CD4-positive, alpha-beta T cell (primary cell): ENCODE data around the gene KIF26A. TPM values are rescaled to one million over a fixed set of nuclear protein-coding genes. Genes with fewer than 3 reads are reported as not detected.

Experiments used
- ATAC-seq: fragments of 200-7000 bp; cut with Tn5 transposase; one replicate; pipeline ENCODE4 v1.10.0; 2022; ENCODE audit warnings: mild to moderate bottlenecking; ENCODE audit not compliant: poor library complexity
- CTCF ChIA-PET: fragments of 350-600 bp; sonication (Branson Sonifier 250); formaldehyde crosslinking; loops from one replicate; lab custom pipeline; 2021; ENCODE audit warnings: antibody characterized with exemption, inconsistent platforms; lab: Charles Lee
- POLR2A ChIA-PET: fragments of 350-600 bp; sonication (Branson Sonifier 250); formaldehyde crosslinking; loops from one replicate; lab custom pipeline; 2021; ENCODE audit warnings: antibody characterized with exemption, inconsistent platforms; lab: Charles Lee
- DNase-seq, 14 experiments: peaks; one replicate each; pipeline ENCODE4 v3.0.0-alpha.2; 2013 to 2020; ENCODE audit warnings: mixed read lengths in 2 of 14
- H3K27ac ChIP-seq, 2 donors: one replicate each; pipeline versions ENCODE4 v1.5.1 to v1.7.0; 2013; ENCODE audit warnings: low read length in 2 of 2, low read depth in 1 of 2, mild to moderate bottlenecking in 1 of 2
- H3K27me3 ChIP-seq, 2 experiments: 1 replicate in 1 of 2; 2 replicates in 1 of 2; pipeline versions ENCODE4 v1.6.1 to v1.7.0; 2013; ENCODE audit warnings: low read length in 2 of 2, control low read depth in 1 of 2, mild to moderate bottlenecking in 1 of 2, moderate library complexity in 1 of 2; ENCODE audit not compliant: insufficient read depth in 2 of 2, control insufficient read depth in 1 of 2
- H3K36me3 ChIP-seq: one replicate; pipeline ENCODE4 v1.6.1; 2013; ENCODE audit warnings: low read length, control low read depth; ENCODE audit not compliant: insufficient read depth
- H3K4me1 ChIP-seq: one replicate; pipeline ENCODE4 v1.6.1; 2013; ENCODE audit warnings: low read length, control low read depth; ENCODE audit not compliant: insufficient read depth
- H3K4me3 ChIP-seq: one replicate; pipeline ENCODE4 v1.5.1; 2013; ENCODE audit warnings: mild to moderate bottlenecking, low read length, moderate library complexity
- H3K9me3 ChIP-seq, 2 experiments: 1 replicate in 1 of 2; 2 replicates in 1 of 2; pipeline versions ENCODE4 v1.6.1 to v1.7.0; 2013; ENCODE audit warnings: low read length in 2 of 2, mild to moderate bottlenecking in 2 of 2, control low read depth in 1 of 2, moderate library complexity in 1 of 2; ENCODE audit not compliant: control insufficient read depth in 1 of 2, insufficient read depth in 1 of 2
- H3K27ac Mint-ChIP-seq: one replicate; pipeline ENCODE4 v1.8.0; 2020; ENCODE audit warnings: mixed read lengths
- H3K27me3 Mint-ChIP-seq: one replicate; pipeline ENCODE4 v1.8.0; 2021; ENCODE audit warnings: mixed read lengths
- H3K36me3 Mint-ChIP-seq: one replicate; pipeline ENCODE4 v1.8.0; 2021; ENCODE audit warnings: low read depth, mixed read lengths
- H3K4me1 Mint-ChIP-seq: one replicate; pipeline ENCODE4 v1.8.0; 2021; ENCODE audit warnings: low read depth, mixed read lengths
- H3K4me3 Mint-ChIP-seq: one replicate; pipeline ENCODE4 v1.8.0; 2020; ENCODE audit warnings: mild to moderate bottlenecking, mixed read lengths
- H3K9me3 Mint-ChIP-seq: one replicate; pipeline ENCODE4 v1.8.0; 2020; ENCODE audit warnings: mixed read lengths
- CTCF ChIP-seq: fragments of 200-600 bp; IDR thresholded peaks from one replicate; pipeline ENCODE4 v1.8.0; 2022; ENCODE audit warnings: antibody characterized with exemption, mild to moderate bottlenecking
- intact Hi-C, 2 experiments: fragments of 100-400 bp; cut with DNase I in 1 of 2; cut with micrococcal nuclease in 1 of 2; formaldehyde crosslinking; loops; one replicate each; pipeline versions ENCODE4 v1.15.1 to v1.9.0; 2023 to 2025; cut with DNase I, micrococcal nuclease
- total RNA-seq, 174 experiments: library from RNA in 2 of 174; stranded (reverse) in 2 of 174; gene quantifications; one replicate each; pipeline ENCODE4 v1.2.3 and lab custom pipeline; 2021 to 2026

KIF26A gene
- total RNA-seq, 2 experiments from 2014 or later, result 0.25 to 0.31 TPM

DNA sequence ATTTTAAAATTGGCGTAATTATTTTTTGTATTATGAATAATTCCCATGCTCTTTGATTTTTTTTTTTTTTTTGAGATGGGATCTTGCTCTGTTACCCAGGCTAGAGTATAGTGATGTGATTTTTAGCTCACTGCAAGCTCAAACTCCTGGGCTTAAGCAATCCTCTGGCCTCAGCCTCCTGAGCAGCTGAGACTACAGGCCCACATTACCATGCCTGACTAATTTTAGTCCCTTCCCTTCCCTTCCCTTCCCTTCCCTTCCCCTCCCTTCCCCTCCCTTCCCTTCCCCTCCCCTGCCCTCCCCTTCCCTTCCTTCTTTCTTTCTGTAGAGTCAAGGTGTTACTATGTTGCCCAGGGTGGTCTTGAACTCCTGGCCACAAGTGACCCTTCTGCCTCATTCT, 9.4 kb upstream of the KIF26A start:
- no peak overlapping the region for H3K27ac Mint-ChIP-seq
- H3K27me3 Mint-ChIP-seq, result peaks cover 66% of the 10 kb centered on the region
- no peak for DNase-seq
- ChIA-PET CTCF (interaction anchor here (0.9 to 1.1 kb wide), 2 partner anchors 9 to 51 kb away, joined by 4 read pairs; no protein-coding TSS in a partner anchor), POLR2A (no interaction called here)
- peaks cover 16% of the 10 kb centered on the region for H3K9me3 Mint-ChIP-seq
- Histone ChIP-seq H3K4me3 (no peak overlapping the region), H3K27me3 (peaks cover 11 to 15% of the 10 kb centered on the region in 2 experiments), H3K27ac (no peak overlapping the region), H3K9me3 (peaks cover 11 to 39% of the 10 kb centered on the region in 2 experiments), H3K4me1 (no peaks in the 10 kb centered on the region), H3K36me3 (no peaks in the 10 kb centered on the region)
- no peaks in the 10 kb centered on the region for H3K36me3 Mint-ChIP-seq
- no peak for ATAC-seq
- TF ChIP-seq CTCF, result no peak
- intact Hi-C loops, result no loop called here
- no peaks in the 10 kb centered on the region for H3K4me1 Mint-ChIP-seq
- no peak overlapping the region for H3K4me3 Mint-ChIP-seq

DNA sequence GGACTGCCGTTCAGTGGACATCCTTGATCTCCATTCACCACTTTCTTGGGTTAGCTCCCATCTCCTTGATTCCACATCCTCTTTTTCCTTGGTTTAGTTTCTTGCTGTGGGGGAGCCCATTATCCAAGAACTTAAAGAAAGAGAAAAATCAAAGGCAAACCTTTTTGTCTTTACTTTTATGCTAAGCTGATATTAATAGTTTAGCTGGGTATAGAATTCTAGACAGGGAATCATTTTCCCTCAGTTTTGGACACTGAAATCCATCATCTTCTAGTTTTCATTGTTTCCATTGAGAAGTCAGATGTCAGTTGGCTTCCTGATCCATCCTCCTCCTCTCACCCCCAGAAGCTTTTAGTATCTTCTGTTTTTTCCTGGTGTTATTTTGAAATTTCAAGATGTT, 8.8 kb upstream of the KIF26A start:
- peaks cover 67% of the 10 kb centered on the region for H3K27me3 Mint-ChIP-seq

DNA sequence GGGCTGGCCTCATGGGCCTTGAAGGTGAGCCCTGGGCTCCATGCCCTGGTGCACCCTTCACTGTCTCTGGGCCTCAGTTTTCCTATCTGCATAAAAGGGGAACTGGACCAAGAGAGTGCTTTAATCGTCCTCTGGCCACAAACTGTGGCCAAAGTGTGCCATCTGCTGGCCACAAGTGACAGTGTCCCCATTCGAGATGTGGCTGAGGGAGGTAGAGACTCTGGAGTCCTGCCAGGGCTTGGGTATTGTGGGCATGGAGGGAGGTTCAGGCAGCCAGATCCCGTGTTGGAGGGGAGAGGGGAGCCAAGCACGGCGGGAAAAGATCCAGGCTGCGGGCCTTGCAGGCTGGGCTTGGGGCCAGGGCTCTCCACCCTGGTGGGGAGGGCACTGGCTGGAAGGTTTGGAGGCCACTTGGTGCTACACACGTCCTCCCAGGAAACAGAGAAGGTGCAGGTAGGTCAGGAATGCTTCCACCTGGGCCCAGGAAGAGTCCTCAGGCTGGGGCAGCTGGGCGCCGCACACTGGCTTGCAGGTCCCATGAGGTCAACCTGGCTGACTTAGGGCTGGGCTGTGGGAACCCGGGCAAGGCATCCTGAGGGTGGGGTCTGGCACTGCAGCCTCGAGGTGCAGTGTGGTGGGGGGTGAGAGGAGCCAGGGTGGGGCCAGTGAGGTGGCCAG, 7.3 kb upstream of the KIF26A start:
- Mint-ChIP-seq H3K27ac (no peak overlapping the region), H3K36me3 (no peaks in the 10 kb centered on the region), H3K4me1 (no peaks in the 10 kb centered on the region), H3K9me3 (peaks cover 12% of the 10 kb centered on the region), H3K27me3 (peaks cover 70% of the 10 kb centered on the region), H3K4me3 (no peak overlapping the region)
- no peak overlapping the region for H3K4me3 ChIP-seq
- no peaks in the 10 kb centered on the region for H3K36me3 ChIP-seq
- H3K9me3 ChIP-seq, result peaks cover 11 to 44% of the 10 kb centered on the region in 2 experiments
- H3K4me1 ChIP-seq, result peaks cover 3% of the 10 kb centered on the region
- H3K27me3 ChIP-seq, result peaks cover 26 to 35% of the 10 kb centered on the region in 2 experiments
- ATAC-seq (no peak), DNase-seq (peak in 1 of 14 experiments; percentile 5)
- no peak for TF ChIP-seq CTCF
- H3K27ac ChIP-seq, result no peak overlapping the region
- ChIA-PET POLR2A (no interaction called here), CTCF (no interaction called here)
- intact Hi-C loops, result no loop called here

More for the DNA sequence above, 8.8 kb upstream of the KIF26A start:
- ATAC-seq (no peak), DNase-seq (no peak)
- Histone ChIP-seq H3K4me1 (no peaks in the 10 kb centered on the region), H3K4me3 (no peak overlapping the region), H3K27me3 (peaks cover 15 to 20% of the 10 kb centered on the region in 2 experiments), H3K27ac (no peak overlapping the region), H3K9me3 (peaks cover 11 to 37% of the 10 kb centered on the region in 2 experiments), H3K36me3 (no peaks in the 10 kb centered on the region)
- ChIA-PET POLR2A (no interaction called here), CTCF (interaction anchor here (0.6 kb wide), 1 partner anchor 1836 kb away, joined by 3 read pairs; no protein-coding TSS in a partner anchor)
- Mint-ChIP-seq H3K36me3 (no peaks in the 10 kb centered on the region), H3K9me3 (peaks cover 16% of the 10 kb centered on the region), H3K4me1 (no peaks in the 10 kb centered on the region), H3K27ac (no peak overlapping the region), H3K4me3 (no peak overlapping the region)
- no peak for TF ChIP-seq CTCF
- intact Hi-C loops, result no loop called here
